ENCODE data around the gene FRMD5. TPM values are rescaled to one million over a fixed set of nuclear protein-coding genes. Genes with fewer than 3 reads are reported as not detected.

FRMD5 gene
- total RNA-seq, 1 donor from 2014 or later: not detected

GRCh38 chr15:44188795-44189194 is 6.3 kb downstream of the FRMD5 start:
- no peak overlapping the region for H3K27ac Mint-ChIP-seq (ENCODE audit: unreplicated experiment)
- no peak for DNase-seq (ENCODE audit: extremely low spot score, unreplicated experiment)

DNA sequence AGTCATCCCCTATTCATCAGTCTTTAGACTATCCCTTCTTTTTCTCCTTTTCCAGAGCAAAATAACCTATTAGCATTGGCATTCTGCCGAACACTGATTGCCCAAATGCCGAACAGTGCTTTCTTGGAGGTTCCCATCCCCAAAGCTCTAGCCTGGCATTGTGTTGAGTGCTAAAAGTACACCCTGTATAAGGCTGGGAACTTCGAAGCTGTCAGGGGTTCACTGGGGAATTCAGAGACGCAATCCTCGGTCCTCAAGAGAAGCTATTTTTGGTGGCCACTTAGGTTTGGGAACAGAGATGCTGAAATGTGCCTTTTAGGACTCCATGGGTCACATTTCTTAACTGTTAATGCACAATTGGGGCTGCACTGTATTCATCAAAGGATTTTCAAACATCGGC is 8.4 kb downstream of the FRMD5 start:
- no peaks in the 10 kb centered on the region for H3K9me3 Mint-ChIP-seq (ENCODE audit: unreplicated experiment)
- peaks cover 46% of the 10 kb centered on the region for H3K27me3 Mint-ChIP-seq (ENCODE audit: unreplicated experiment)
- no peak for TF ChIP-seq CTCF (IDR thresholded peaks at IDR 0.05)
- no peak overlapping the region for H3K27ac Mint-ChIP-seq (ENCODE audit: unreplicated experiment)
- H3K4me1 Mint-ChIP-seq (ENCODE audit: unreplicated experiment): no peaks in the 10 kb centered on the region
- no peaks in the 10 kb centered on the region for H3K36me3 Mint-ChIP-seq (ENCODE audit: unreplicated experiment)
- no peak overlapping the region for H3K4me3 Mint-ChIP-seq (ENCODE audit: unreplicated experiment)
- DNase-seq (ENCODE audit: extremely low spot score, unreplicated experiment): no peak

More at GRCh38 chr15:44188795-44189194, 6.3 kb downstream of the FRMD5 start:
- Mint-ChIP-seq H3K36me3 (ENCODE audit: unreplicated experiment) (no peaks in the 10 kb centered on the region), H3K4me3 (ENCODE audit: unreplicated experiment) (no peak overlapping the region), H3K4me1 (ENCODE audit: unreplicated experiment) (peaks cover 4% of the 10 kb centered on the region), H3K9me3 (ENCODE audit: unreplicated experiment) (no peaks in the 10 kb centered on the region), H3K27me3 (ENCODE audit: unreplicated experiment) (peaks cover 65% of the 10 kb centered on the region)
- no peak for TF ChIP-seq CTCF (IDR thresholded peaks at IDR 0.05)

- no peak overlapping the region for H3K4me3 Mint-ChIP-seq (ENCODE audit: unreplicated experiment)
- H3K9me3 Mint-ChIP-seq (ENCODE audit: unreplicated experiment): no peaks in the 10 kb centered on the region
- no peaks in the 10 kb centered on the region for H3K36me3 Mint-ChIP-seq (ENCODE audit: unreplicated experiment)
- no peak for TF ChIP-seq CTCF (IDR thresholded peaks at IDR 0.05)
- H3K27ac Mint-ChIP-seq (ENCODE audit: unreplicated experiment): no peak overlapping the region
- no peak for DNase-seq (ENCODE audit: extremely low spot score, unreplicated experiment)
- peaks cover 35% of the 10 kb centered on the region for H3K27me3 Mint-ChIP-seq (ENCODE audit: unreplicated experiment)
- H3K4me1 Mint-ChIP-seq (ENCODE audit: unreplicated experiment): no peaks in the 10 kb centered on the region
These were observed 11.7 kb downstream of the FRMD5 start for GRCh38 chr15:44183363-44183762.

DNA sequence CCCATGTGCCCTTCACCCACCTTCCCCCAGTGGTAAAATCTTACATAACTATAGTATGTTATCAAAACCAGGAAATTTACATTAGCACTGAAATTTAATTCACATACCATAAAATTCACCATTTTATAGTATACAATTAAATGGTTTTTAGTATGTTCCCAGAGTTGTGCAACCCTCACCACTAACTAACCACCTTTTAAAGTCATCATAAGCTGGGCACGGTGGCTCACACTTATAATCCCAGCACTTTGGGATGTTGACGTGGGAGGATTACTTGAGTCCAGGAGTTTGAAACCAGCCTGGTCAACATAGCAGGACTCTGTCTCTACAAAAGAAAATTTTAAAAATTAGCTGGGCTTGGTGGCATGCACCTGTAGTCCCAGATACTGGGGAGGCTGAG is 13.7 kb downstream of the FRMD5 start:
- no peaks in the 10 kb centered on the region for H3K36me3 Mint-ChIP-seq (ENCODE audit: unreplicated experiment)
- no peak overlapping the region for H3K27ac Mint-ChIP-seq (ENCODE audit: unreplicated experiment)
- no peaks in the 10 kb centered on the region for H3K4me1 Mint-ChIP-seq (ENCODE audit: unreplicated experiment)
- no peaks in the 10 kb centered on the region for H3K9me3 Mint-ChIP-seq (ENCODE audit: unreplicated experiment)
- no peak for TF ChIP-seq CTCF (IDR thresholded peaks at IDR 0.05)
- H3K4me3 Mint-ChIP-seq (ENCODE audit: unreplicated experiment): no peak overlapping the region
- peaks cover 36% of the 10 kb centered on the region for H3K27me3 Mint-ChIP-seq (ENCODE audit: unreplicated experiment)
- DNase-seq (ENCODE audit: extremely low spot score, unreplicated experiment): no peak

- DNase-seq (ENCODE audit: extremely low spot score, unreplicated experiment): no peak
- Mint-ChIP-seq H3K27ac (ENCODE audit: unreplicated experiment) (no peak overlapping the region), H3K4me1 (ENCODE audit: unreplicated experiment) (no peaks in the 10 kb centered on the region), H3K4me3 (ENCODE audit: unreplicated experiment) (no peak overlapping the region), H3K36me3 (ENCODE audit: unreplicated experiment) (no peaks in the 10 kb centered on the region), H3K9me3 (ENCODE audit: unreplicated experiment) (no peaks in the 10 kb centered on the region), H3K27me3 (ENCODE audit: unreplicated experiment) (peaks cover 52% of the 10 kb centered on the region)
- TF ChIP-seq CTCF (IDR thresholded peaks at IDR 0.05): no peak
These were observed 17.9 kb downstream of the FRMD5 start for GRCh38 chr15:44177139-44177538.

Measured in osteocyte (in vitro differentiated cells).